ENCODE data around the gene C2orf76. TPM values are rescaled to one million over a fixed set of nuclear protein-coding genes. Genes with fewer than 3 reads are reported as not detected.

The C2orf76 gene
- total RNA-seq, 3 donors from 2014 or later (not counting 1 experiment from before 2014, with no cell fraction given) = 14.1 to 21.9 (median 20.5) TPM

DNA sequence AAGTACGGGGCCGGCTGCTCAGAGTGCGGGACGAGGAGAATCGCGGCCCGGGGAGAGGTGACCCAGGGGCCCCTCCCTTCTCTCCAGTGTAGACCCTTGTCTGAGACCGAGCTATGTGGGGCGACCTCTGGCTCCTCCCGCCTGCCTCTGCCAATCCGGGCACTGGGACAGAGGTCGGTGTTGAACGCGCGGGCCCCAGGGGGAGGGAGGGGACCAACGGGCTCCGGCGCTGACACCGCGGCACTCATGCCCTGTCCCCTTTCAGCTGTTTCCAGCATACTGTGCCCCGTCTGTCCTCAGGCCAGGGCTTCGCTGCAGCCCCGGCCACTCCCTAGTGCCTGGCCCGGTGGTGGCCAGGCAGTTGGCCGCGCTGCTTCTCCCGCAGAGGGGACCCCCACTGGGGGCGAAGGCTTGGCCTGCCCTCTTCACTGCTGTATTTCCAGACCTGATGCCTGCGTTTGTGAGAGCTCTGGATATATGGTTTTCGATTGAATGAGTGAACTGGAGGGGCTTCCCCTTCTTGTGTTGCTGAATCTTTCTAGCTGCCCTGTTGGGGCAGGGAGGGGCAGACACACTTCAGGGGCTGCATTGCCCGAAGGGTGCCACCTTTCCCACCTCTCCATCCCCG lies 952 bp upstream of the C2orf76 start:
- Histone ChIP-seq H3K9me3 (ENCODE audit: control insufficient read depth, insufficient read depth, low read length) (no peaks in the 10 kb centered on the region), H3K36me3 (ENCODE audit: control insufficient read depth, insufficient read depth, low read length) (peaks cover 35% of the 10 kb centered on the region), H3K27me3 (ENCODE audit: control insufficient read depth, insufficient read depth, low read length) (no peaks in the 10 kb centered on the region), H3K4me1 (ENCODE audit: control insufficient read depth, insufficient read depth, low read length) (peaks cover 25% of the 10 kb centered on the region), H3K27ac (ENCODE audit: low read length) (peak overlapping the region; percentile 70), H3K4me3 (ENCODE audit: low read length) (peak overlapping the region; percentile 92)
- peak overlapping the region; percentile 95 for H3K4me3 Mint-ChIP-seq
- DNase-seq = peak; percentile 45 to 58
- H3K36me3 Mint-ChIP-seq = peaks cover 25% of the 10 kb centered on the region
- H3K9me3 Mint-ChIP-seq = no peaks in the 10 kb centered on the region
- no peaks in the 10 kb centered on the region for H3K27me3 Mint-ChIP-seq (ENCODE audit: low read depth in 2 of 2)
- TF ChIP-seq, protein P1, sequence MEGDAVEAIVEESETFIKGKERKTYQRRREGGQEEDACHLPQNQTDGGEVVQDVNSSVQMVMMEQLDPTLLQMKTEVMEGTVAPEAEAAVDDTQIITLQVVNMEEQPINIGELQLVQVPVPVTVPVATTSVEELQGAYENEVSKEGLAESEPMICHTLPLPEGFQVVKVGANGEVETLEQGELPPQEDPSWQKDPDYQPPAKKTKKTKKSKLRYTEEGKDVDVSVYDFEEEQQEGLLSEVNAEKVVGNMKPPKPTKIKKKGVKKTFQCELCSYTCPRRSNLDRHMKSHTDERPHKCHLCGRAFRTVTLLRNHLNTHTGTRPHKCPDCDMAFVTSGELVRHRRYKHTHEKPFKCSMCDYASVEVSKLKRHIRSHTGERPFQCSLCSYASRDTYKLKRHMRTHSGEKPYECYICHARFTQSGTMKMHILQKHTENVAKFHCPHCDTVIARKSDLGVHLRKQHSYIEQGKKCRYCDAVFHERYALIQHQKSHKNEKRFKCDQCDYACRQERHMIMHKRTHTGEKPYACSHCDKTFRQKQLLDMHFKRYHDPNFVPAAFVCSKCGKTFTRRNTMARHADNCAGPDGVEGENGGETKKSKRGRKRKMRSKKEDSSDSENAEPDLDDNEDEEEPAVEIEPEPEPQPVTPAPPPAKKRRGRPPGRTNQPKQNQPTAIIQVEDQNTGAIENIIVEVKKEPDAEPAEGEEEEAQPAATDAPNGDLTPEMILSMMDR (IDR thresholded peaks at IDR 0.05) = no peak
- WGBS (ENCODE audit: insufficient coverage) = 7% methylated on average over 32 of the region's 32 CpGs
- peaks cover 47 to 80% of the 10 kb centered on the region in 2 donors for H3K4me1 Mint-ChIP-seq
- intact Hi-C loops (cut with micrococcal nuclease) = loop anchor here (10.0 kb wide), 1 partner anchor 1553 kb away; the partner anchor contains the start of gene DDX18
- ATAC-seq = peak; percentile 20 to 37 (median 24)
- peak overlapping the region; percentile 95 to 100 for H3K27ac Mint-ChIP-seq

- TF ChIP-seq, protein P1 (IDR thresholded peaks at IDR 0.05) = no peak
- Histone ChIP-seq H3K4me1 (ENCODE audit: control insufficient read depth, insufficient read depth, low read length) (peaks cover 25% of the 10 kb centered on the region), H3K27ac (ENCODE audit: low read length) (peak overlapping the region; percentile 85), H3K27me3 (ENCODE audit: control insufficient read depth, insufficient read depth, low read length) (no peaks in the 10 kb centered on the region), H3K9me3 (ENCODE audit: control insufficient read depth, insufficient read depth, low read length) (no peaks in the 10 kb centered on the region), H3K36me3 (ENCODE audit: control insufficient read depth, insufficient read depth, low read length) (peaks cover 21% of the 10 kb centered on the region), H3K4me3 (ENCODE audit: low read length) (peak overlapping the region; percentile 92)
- Mint-ChIP-seq H3K36me3 (peaks cover 13% of the 10 kb centered on the region), H3K4me3 (peak overlapping the region; percentile 95), H3K4me1 (peaks cover 58 to 85% of the 10 kb centered on the region in 2 donors), H3K27me3 (ENCODE audit: low read depth in 2 of 2) (no peaks in the 10 kb centered on the region), H3K9me3 (no peaks in the 10 kb centered on the region), H3K27ac (peak overlapping the region; percentile 95 to 100)
- DNase-seq = peak in 1 of 2 donors; percentile 50
- 4% methylated on average over 17 of the region's 17 CpGs for WGBS (ENCODE audit: insufficient coverage)
- peak; percentile 6 to 31 (median 18) for ATAC-seq
- intact Hi-C loops (cut with micrococcal nuclease) = loop anchor here (1.0 to 10.0 kb wide), 2 partner anchors 27 to 1551 kb away; partner anchors contain the start of gene DDX18
Measured at GRCh38 chr2:119366161-119366648, 429 bp downstream of the C2orf76 start.

DNA sequence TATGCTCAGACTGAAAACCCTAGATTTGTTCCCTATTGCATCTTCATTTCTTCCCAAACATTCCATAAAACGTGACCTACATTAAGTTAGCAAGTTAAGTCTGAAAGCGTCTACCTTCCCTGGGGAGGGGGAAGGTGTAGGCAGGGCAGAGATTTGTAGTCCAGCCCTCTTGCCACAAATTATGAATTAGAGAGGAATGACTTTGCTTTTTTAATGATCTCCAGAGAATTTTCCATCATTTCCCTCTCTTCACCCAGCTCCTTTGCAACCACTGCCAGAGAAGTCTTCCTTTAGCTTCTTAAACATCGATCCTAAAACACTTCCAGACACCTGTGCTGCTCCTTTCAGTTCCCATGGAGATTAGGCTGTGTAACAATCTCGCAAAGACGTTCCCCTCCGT lies 1.2 kb downstream of the C2orf76 start:
- intact Hi-C loops (cut with micrococcal nuclease) = loop anchor here (10.0 kb wide), 1 partner anchor 1551 kb away; the partner anchor contains the start of gene DDX18
- Histone ChIP-seq H3K36me3 (ENCODE audit: control insufficient read depth, insufficient read depth, low read length) (peaks cover 14% of the 10 kb centered on the region), H3K27me3 (ENCODE audit: control insufficient read depth, insufficient read depth, low read length) (no peaks in the 10 kb centered on the region), H3K4me3 (ENCODE audit: low read length) (no peak overlapping the region), H3K9me3 (ENCODE audit: control insufficient read depth, insufficient read depth, low read length) (no peaks in the 10 kb centered on the region), H3K4me1 (ENCODE audit: control insufficient read depth, insufficient read depth, low read length) (peaks cover 25% of the 10 kb centered on the region), H3K27ac (ENCODE audit: low read length) (no peak overlapping the region)
- ATAC-seq (no peak), DNase-seq (no peak)
- Mint-ChIP-seq H3K4me1 (peaks cover 58 to 88% of the 10 kb centered on the region in 2 donors), H3K27me3 (ENCODE audit: low read depth in 2 of 2) (no peaks in the 10 kb centered on the region), H3K27ac (peak overlapping the region; percentile 95 to 100), H3K9me3 (no peaks in the 10 kb centered on the region), H3K36me3 (peaks cover 8% of the 10 kb centered on the region), H3K4me3 (peak overlapping the region; percentile 95)
- 72% methylated on average over 4 of the region's 6 CpGs for WGBS (ENCODE audit: insufficient coverage)
- TF ChIP-seq, protein P1 (IDR thresholded peaks at IDR 0.05) = no peak
